Erythroblast (primary cell): Measurements from ENCODE around the gene GALNT9.

ENCODE experiments used
- GATA1 ChIP-seq: IDR thresholded peaks from 2 replicates; pipeline ENCODE4 v1.6.1; 2011; ENCODE audit warnings: low read depth, mild to moderate bottlenecking, control low read depth, low read length, moderate library complexity
- POLR2A ChIP-seq: IDR thresholded peaks from 2 replicates; pipeline ENCODE4 v1.6.1; 2011; ENCODE audit warnings: mild to moderate bottlenecking, low read length

DNA sequence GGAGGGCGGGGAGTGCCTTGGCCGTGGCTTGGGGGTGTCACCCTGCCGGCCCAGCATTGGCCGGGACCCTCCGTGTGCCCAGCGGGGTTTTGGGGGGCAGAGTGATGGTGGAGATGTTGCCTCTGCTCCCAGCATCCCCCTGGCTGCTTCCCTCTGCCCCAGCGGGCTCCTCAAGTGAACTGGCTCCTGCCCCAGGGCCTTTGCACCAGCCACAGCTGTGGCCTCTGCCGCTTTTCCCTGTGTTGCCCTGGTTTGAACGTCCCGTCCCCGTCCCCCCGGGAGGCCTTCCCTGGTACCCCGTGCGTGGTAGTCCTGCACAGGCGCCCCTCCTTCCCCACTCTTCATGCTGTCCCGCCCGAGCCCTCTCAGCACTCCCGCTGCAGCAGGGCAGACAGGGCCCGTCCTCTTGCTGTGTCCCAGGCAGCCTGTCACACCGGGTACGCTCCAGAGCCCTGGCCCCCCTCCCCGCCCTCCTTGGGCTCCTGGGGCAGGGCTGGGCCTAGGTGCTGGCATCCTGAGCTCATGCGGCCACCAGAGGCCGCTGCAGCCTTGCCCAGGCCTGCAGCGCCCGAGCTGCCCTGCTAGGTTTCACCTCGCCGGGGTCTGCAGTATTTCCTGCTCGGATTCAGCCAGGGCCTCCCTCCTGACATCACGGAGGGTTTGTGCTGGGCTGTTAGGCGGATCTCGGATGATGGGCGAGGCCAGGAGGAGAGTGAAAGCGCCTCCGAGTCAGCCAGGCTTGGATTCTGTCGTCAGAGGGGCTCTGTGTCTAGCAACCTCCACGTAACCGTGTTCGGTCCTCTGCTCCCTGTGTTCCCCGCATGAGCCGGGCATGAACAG is 175.7 kb downstream of the GALNT9 start:
- TF ChIP-seq POLR2A (no peak), GATA1 (no peak)
